ENCODE measurements around the gene PRF1. TPM values are rescaled to one million over a fixed set of nuclear protein-coding genes. Genes with fewer than 3 reads are reported as not detected.

PRF1 gene
- under 0.01 TPM in 1 of 2 replicates, not detected in the other for total RNA-seq

DNA sequence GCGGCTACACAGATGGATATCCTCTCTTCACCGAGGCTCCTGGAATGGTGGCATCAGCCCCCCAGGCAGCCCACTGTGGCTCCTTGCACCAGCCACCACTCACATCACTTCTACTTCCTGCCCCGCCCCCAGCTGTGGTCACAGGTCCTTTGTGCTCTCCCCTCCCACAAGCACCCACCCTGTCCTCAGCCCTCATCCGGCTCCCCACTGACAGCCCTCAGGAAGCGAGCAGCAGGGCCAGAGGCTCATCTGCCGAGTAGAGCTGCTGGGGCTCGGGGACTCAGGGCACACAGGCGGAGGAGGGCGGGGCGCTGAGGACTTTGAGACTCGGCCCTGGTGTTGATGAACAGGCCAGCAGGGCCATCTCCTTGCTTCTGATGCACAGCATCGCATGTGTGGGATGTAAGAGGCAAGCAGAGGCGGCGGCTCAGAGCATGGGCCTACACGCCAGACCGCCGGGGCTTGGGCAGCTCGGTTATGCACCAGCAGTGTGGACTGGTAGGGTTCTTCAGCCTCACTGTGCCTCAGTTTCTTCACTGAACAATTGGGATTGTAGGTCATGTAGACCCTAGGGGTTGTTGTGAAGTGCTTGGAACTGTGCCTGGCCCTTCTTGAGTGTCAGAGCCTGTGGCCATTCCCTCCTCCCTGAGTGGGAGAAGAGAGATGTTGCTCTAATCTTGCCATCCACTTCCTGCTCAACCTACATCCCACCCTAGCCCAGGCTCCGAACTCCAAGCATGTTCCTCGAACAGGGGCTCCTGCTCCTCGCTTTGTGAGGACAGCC lies at the start of gene PRF1:
Gene PRF1 (minus strand): TSS at position 77 of the 784 bp plus-strand sequence. CDS start 1,839 bp downstream, outside the sequence.

Other genes with a start within 250 kb of the PRF1 start
- gene LRRC20, start 220.1 kb downstream of the PRF1 start, total RNA-seq: 3.1 and 5.2 TPM in 2 replicates
- gene EIF4EBP2, start 198.6 kb downstream of the PRF1 start, total RNA-seq: 14.4 and 20.4 TPM in 2 replicates
- gene NODAL, start 161.1 kb downstream of the PRF1 start, total RNA-seq: not detected in 2 replicates
- gene PALD1, start 124.0 kb downstream of the PRF1 start, total RNA-seq: under 0.01 and 0.37 TPM in 2 replicates
- 5.5 and 10.6 TPM in 2 replicates for gene ADAMTS14, start 69.8 kb upstream of the PRF1 start, total RNA-seq
- not detected in 2 replicates for gene TBATA, start 182.6 kb upstream of the PRF1 start, total RNA-seq
- gene SGPL1, start 213.2 kb upstream of the PRF1 start, total RNA-seq: 31.2 and 38.4 TPM in 2 replicates